Body of pancreas (tissue), 4 donors: ENCODE measurements around the gene CAMK1D.

Source experiments
- CTCF ChIP-seq, 7 experiments: fragments of 450-650 bp in 4 of 7; fragments of 200-600 bp in 3 of 7; sonication (generic) in 3 of 7; IDR thresholded peaks; one replicate each; pipeline ENCODE4 v1.5.1; 2016 to 2019; ENCODE audit warnings: antibody characterized with exemption in 7 of 7
- POLR2A ChIP-seq, 3 donors: fragments of 450-650 bp; IDR thresholded peaks; one replicate each; pipeline ENCODE4 v1.6.1; 2016; ENCODE audit warnings: antibody characterized with exemption in 3 of 3, mild to moderate bottlenecking in 2 of 3

- TF ChIP-seq CTCF (IDR thresholded peaks at IDR 0.05) (no peak), POLR2A (IDR thresholded peaks at IDR 0.05) (no peak)
Measured at GRCh38 chr10:12712293-12712983, 363.1 kb downstream of the CAMK1D start.
